Stimulated activated CD8-positive, alpha-beta memory T cell treated with anti-CD3 and anti-CD28 coated beads, Interleukin-4, amount 100 ng/mL, for 4 hours (primary cell): ENCODE measurements around the gene NEDD9.

ENCODE experiments used
- DNase-seq, 2 donors: peaks; one replicate each; pipeline ENCODE4 v3.0.0-alpha.2; 2020; ENCODE audit warnings: low read depth in 2 of 2, low spot score in 1 of 2

NEDD9 gene, protein sequence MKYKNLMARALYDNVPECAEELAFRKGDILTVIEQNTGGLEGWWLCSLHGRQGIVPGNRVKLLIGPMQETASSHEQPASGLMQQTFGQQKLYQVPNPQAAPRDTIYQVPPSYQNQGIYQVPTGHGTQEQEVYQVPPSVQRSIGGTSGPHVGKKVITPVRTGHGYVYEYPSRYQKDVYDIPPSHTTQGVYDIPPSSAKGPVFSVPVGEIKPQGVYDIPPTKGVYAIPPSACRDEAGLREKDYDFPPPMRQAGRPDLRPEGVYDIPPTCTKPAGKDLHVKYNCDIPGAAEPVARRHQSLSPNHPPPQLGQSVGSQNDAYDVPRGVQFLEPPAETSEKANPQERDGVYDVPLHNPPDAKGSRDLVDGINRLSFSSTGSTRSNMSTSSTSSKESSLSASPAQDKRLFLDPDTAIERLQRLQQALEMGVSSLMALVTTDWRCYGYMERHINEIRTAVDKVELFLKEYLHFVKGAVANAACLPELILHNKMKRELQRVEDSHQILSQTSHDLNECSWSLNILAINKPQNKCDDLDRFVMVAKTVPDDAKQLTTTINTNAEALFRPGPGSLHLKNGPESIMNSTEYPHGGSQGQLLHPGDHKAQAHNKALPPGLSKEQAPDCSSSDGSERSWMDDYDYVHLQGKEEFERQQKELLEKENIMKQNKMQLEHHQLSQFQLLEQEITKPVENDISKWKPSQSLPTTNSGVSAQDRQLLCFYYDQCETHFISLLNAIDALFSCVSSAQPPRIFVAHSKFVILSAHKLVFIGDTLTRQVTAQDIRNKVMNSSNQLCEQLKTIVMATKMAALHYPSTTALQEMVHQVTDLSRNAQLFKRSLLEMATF

DNA sequence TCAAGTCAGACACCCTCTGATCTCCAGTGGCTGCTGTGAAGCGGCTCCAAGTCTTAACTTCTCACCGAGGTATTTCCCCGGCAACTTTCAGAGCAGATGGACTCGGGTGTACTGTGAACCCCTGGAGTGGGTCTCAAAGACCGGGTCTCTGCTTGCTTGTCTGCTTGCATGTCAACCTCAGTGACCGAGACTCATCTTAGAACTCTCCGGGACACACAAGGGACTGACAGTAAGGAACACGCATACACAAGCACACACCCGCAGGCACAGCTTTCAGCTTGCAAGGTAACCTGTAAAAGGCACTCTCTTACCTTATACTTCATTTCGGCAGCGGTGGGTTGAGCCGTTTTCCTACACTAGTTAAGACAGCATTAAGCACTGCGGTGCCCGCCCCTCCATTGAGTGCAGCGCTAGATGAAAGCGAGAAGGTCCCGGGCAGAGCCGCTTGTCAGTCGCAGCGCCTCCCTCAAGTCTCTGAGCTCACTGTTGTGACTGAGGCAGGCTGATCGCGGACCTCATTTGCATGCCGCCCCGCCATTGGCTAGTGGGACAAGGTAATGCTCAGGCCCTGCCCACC lies at the start of gene NEDD9:
NEDD9 (minus strand) TSS at position 476 of the 577 bp plus-strand sequence; CDS start at position 323, 153 bp downstream.
- peak; percentile 80 to 91 for DNase-seq

DNA sequence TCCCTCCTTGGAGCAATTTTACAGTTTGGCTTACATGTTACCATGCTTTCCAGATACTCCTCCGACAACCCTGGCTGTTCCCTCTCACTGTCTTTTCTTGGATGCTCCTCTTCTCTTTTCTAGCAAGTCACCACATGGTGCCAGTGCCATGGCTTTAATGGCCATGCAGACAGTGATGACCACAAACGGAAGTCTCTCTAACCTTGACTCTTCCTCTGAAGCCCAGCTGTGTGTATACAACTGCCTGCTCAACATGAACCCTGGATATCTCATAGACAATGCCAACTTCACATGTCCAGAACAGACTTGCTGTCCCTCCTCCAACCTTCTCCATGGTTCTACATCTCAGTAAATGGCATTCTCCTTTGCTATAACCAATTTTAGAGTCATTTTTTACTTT lies 49.8 kb upstream of the NEDD9 start:
- no peak for DNase-seq

DNA sequence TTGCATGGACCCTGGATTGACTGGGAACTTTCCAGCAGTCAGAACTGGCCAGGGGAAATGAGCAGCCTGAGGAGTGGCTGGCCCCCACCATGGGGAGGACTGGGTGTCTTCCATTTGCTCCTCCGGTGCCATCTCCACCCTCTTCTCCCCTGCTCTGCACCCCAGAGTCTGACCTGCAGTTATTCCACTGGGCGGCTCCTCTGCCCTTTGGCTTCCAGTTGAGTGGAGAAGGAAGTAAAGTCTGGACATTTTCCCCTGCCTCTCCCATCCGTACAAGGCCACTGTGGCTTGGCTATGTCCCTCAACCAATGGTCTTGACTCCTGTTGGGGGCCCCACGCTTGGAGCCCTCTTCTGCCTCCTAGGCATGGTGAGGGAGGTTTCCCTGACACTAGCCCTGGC lies 47.9 kb upstream of the NEDD9 start:
- DNase-seq: no peak

DNA sequence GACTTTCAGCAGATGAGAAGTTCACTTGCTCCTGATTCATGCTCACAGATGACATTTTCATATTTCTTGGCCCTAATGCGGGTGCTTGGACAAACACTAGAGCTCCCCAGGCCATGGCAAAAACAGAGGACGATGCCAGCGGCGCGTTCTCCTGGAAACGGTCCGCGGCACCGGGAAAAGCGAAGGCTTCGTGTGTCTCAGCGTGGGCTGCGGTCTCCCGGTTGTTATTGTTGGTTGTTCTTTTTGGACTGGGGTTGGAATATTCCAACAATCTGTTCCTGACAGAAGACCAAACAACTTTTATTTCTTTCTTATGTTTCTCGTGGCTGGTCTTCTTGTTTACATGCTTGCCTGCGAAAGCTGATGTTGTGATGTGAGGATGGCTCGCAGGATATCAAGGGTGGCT lies 46.8 kb upstream of the NEDD9 start:
- no peak for DNase-seq

DNA sequence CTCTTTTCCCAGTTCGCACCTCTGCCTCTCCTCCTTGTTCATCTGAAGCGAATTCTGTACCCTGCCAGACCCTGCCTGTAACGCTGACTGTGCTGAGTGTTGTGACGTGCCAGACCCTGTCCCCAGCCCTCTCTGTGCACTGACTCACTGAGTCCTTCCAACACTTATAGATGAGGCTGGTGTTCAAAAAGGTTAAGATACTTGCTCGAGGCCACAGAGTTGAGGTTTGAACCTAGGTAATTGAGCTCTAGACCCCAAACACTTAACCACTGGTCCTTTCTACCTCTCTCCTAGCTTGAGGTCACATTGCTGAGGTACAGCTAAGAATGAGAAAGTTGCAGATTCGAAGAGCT lies 45.7 kb upstream of the NEDD9 start:
- no peak for DNase-seq

DNA sequence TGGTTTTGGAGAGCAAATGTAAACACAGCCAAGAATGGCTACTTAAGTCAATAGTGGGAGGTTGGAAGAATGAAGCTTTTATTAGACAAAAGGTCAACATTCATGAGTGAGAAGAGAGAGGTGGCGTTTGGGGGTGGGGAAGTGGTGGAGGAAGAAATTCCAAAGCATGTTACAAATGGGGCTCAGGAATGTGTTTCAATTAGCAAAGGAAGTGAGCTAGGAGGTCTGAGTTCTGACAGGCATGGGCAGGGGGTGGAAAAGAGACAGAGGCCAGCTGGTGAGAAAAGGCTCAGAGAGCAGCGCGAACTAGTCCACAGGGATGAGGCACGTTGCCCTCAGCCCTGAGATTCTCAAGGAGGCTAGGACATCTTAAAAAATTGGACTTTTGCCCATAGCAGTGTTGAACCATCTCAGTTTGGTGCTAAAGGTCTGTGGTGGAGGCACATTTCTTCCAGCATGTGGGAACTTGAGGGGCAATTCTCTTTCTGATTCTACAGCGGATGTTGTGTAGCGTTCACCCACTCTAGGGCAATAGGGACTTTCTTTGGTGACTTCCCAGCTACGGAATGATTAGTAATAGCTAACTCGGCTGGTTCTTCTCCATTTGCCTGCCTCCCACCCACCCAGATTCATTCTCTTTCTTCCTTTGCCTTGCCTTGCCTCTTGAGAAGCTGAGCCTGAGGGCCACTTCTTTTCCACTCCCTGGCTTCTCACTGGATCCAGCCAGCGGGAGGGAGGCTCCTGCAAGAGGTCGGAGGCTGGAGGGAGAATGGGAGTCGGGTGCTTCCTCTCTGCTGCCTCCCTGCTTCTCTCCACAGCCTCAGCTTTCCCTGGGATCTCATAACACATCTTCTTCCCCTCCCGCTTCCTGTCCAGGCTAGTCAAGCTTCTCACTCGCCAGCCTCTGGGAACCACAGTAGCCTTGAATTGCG lies 45.1 kb upstream of the NEDD9 start:
- no peak for DNase-seq

DNA sequence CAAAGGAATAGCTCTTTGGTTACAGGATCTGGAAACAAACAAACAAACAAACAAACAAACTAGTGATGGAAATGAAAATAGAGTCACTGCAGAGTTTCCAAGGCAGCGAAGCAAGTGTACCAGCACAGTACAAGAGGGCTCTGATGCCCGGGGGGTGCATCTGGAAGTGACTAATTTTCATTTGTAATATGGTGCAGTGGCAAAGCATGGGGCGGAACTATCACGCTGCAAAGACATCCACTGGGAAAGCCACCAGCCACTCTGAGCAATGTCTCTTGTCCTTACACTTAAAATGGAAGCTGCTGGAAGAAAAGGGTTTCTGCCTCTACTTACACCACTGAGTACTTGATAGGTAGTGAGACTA lies 44.4 kb upstream of the NEDD9 start:
- no peak for DNase-seq

DNA sequence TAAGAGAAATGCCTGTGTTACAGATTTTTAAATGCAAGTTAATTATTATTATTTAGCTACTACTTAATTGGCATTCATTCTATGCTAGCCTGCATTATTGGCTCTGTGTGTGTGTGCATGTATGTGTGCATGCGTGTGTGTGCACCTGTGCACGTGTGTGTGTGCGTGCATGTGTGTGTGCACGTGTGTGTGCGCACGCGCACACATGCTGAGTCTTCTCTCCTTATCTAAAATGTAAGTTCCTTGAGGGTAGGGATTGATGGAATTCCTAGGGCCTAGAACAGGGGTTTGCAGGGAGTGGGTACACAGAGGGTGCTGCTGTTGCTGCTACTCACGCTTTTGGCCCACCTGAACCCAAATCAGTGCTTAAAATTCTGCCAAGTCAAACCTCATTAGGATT lies 43.8 kb upstream of the NEDD9 start:
- DNase-seq: no peak

DNA sequence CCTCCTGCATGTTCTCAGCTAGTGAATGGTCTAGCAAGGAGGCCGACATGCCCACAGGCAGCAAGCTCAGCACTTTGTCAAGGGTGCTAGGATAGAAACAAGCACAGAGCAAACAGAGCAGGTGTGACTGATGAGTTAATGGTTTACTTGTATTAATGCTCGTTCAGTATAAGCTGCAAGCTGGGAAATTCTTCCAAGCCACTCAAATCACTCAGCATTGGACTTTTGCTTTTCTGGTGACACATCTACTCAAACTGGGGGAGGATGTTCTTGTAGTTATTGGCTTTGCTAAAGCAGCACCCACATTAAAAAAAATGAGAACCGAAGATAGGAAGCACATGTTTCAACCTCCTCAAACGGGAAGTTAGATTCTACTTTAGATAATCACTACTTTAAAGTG lies 43.1 kb upstream of the NEDD9 start:
- DNase-seq: no peak

DNA sequence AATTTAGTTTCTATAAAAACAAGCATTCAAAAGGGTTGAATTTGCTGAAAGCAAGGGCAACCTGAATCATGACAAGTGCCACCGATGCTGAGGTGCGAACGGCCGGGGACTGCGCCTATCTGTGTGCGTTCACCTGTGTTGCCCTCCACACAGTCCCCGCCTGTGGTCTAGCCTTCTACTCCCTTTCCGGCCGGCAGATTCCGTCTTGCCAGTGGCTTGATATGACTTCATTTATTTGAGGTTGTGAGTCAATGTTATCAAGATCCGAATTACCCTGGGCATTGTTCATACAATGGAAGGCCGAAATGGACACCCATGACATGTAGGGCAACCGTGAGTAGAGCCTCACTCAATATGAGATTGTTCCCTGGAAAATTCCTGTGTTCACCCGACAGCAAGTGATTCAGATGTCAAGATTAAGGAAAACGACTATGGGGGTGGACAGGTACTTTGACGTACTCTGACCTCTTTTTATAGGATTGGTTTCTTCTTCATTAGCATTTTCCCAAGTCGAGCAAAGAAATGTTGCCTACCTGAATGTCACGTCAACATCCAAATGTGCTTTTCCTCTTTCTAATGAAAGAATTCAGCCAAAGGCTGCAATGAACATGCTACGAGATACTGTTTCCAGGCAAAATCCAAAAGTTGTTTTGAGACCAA lies 41.1 kb upstream of the NEDD9 start:
- DNase-seq: no peak

DNA sequence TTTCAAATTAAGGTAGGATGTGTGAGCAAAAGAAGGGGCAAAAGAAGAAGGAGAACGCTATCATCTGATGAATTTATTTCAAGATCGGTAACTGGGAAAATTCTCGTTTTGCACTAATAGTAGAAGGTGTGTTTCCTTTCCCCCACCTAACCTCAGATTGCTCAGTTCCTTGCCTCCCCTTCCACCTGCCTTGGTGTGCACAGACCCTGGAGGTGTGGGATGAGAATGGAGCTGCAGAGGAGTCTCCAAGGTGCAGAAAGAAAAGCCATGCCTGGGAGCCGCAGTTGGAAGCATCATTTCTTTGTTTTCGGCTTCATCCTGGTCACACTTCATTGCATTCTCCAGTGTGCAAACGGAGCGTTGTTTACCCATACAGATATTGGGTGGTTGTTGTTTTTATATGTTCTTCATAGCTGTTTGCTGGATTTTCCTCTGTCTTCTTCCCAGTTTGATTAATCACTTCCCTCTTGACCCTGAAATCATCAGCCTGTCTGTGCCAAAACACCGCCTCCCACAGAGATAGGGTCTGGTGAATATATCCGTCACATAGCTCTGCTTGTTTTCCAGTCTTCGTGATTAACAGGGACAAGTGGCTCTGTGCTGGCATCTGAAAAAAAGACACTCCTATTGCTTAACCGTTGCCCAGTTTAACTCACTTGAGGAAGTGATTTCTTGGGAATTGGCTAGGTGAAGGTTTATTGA lies 40.2 kb upstream of the NEDD9 start:
- no peak for DNase-seq

DNA sequence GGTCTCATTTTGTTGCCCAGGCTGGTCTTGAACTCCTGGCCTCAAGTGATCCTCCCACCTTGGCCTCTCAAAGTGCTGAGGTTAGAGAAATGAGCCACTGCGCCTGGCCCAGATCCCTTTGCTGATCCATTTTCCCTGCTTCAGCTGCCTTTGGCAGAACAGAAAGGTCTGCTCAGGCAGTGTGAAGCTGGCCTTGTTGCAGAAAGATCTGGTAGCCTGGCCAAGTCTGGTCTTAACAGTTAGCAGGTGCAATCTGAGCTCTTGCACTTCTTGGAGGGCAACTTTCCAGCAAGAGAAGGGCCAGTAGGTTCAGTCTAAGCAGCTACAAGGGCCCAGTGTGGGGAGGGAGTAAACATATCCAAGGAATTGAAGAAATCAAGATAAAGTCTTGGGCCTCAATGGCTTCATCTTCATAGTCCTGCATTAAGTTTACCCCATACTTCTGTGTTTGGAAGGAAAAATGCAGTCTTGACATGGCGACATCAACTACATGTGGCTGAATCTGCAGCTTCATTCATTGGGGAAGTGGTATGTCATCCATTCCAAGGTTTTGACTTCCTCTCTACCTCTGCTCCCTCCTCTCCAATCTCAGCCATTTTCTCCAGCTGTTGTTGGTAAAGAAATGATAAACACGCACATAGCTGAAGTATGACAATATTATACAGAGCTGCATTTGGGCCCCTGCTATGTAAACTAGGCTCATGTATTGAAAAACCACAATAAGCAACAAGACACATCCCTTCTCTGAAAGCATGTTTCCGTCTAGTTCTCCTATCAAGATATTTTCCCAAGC lies 39.0 kb upstream of the NEDD9 start:
- no peak for DNase-seq

DNA sequence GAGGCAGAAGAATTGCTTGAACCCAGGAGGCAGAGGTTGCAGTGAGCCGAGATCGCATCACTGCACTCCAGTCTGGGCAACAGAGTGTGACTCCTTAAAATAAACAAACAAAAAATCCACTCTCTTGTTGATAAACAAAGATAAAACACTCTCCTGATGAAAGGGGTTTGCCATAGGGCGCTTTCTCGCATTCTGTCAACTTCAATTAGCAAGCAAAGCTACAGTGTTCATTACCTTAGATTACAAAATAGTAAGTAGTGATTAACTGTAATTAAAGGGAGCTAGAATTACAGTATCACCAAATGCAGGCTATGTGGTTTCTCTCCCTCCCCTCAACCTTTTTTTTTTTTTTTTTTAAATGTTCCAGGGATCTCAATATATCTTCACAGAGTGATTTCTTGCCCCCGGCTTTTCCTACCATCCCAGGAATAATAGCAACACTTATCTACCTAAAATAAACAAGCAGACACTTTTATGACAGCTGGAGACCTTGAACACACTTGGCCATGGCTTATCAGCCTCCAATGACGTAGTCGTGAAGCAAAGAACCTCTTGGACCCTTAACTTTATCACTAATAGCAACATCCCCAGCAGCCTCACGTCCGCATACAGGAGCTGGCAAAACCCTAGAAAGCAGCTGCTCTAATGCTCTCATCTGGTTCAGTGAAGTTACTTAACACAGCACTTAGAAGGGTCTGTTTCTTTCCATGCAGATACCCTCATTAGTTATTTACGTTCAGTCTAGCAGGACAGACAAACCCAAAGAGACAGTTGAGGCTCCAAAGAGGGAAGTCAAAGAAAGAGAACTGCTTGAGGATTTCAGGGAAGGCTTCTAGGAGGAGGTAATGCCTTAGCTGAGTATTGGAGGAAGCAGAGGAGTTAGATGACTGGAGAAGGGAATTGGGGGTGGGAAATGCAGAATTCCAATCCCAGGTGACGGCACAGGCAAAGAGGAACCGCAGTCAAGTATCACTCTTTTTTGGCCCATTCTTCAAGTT lies 37.9 kb upstream of the NEDD9 start:
- no peak for DNase-seq

DNA sequence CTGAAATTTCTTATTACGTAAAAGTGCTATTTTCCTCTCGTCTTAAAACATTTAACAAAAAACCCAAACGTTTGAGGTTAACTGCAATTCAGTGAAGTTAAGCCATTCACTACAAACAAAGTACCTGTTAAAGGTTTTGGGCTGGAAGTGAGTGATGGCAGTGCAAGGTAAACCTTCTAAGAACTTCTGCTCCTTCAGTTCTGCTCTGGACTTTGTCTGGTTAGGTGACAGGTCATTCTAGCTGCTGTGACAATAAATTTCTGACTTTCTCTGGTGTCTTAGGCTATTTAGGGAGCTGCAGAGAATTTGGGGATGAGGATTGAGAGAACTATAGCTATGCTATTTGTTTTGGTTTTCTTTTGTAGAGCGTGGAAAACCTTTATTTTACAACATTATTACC lies 36.5 kb upstream of the NEDD9 start:
- no peak for DNase-seq

DNA sequence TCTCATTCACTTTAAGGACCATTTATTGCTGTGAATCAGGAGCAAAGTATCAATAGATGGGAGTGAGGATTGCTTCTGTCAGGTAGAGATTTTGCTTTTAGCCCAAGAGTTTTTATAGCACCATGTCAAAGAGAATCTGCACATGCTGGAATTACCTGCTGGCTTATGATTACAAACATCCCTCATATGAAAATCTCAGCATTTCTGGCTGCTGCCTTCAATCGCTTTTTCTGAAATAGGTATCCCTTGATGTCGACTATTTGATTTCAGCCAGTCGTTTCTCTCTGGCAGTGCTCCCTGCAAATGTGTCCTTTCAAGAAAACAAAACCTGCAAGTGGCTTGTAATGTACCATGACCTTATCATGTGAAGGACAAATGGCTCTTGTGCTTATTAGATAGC lies 34.5 kb upstream of the NEDD9 start:
- no peak for DNase-seq

DNA sequence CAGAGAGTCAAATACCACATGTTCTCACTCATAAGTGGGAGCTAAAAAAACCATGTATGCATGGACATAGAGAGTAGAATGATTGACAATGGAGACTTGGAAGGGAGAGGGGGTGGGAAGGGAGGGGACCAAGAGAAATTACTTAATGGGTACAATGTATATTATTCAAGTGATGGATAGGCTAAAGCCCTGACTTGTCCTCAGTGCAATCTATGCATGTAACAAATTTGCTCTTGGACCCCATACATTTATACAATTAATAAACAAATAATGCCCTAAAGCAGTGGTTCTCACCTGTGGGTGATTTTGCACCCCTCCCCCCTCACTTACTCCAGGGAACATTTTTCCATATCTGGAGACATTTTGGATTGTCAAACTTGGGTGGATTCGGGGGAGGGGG lies 33.5 kb upstream of the NEDD9 start:
- no peak for DNase-seq

DNA sequence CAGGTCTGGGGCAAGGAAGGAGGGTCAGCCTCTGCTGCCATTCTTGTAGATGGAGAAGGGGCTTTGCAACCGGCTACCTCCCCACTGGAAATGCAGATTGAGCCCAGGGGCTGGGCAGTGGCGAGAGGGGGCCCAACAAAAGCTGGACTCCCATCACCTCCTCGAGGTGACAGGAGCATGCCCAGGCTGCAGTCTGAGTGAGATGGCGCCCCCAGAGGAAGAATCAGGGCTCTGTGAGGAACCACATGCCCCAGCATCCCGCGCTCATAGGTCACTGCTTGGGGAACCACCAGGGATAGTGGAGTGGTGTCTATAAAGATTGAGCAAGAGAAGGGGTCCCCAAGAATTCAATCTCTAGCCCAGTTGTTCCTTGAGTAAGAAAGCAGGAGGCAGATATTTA lies 31.6 kb upstream of the NEDD9 start:
- DNase-seq: no peak

DNA sequence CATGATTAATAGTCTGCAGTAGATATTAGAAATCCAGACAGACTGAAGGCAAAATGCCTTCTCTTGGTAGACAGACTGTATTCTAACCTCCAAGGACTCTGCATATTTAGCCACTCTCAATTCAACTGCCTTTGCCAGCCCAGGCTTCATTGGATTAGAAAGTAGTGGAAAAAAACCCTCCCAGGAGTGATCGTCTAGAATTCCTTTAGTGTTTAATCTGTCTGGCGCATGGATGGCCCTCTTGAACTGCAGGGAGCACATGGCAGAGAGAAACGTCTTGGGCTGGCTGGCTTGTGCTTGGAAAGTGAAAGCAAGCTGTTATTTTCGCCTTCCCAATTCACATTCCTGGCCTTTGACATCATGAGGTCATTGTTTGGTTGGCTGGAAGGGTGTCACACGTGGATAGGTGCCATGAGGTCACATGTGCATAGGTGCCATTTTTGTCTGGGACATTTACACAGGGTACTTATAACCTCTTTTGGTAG lies 30.9 kb upstream of the NEDD9 start:
- no peak for DNase-seq
